ENCODE data around the gene ECHDC3.

The ECHDC3 gene

GRCh38 chr10:11782793-11783557, 40.8 kb downstream of the ECHDC3 start:
- DNase-seq (ENCODE audit: low read depth), result no peak
- TF ChIP-seq CTCF (conservative IDR thresholded peaks at IDR 0.05; ENCODE audit: low read depth, low read length), result peak; percentile 67
- H3K4me3 ChIP-seq (ENCODE audit: low read length), result no peak overlapping the region

GRCh38 chr10:11783558-11783865, 41.3 kb downstream of the ECHDC3 start:
- no peak for DNase-seq (ENCODE audit: low read depth)
- H3K4me3 ChIP-seq (ENCODE audit: low read length), result no peak overlapping the region
- TF ChIP-seq CTCF (conservative IDR thresholded peaks at IDR 0.05; ENCODE audit: low read depth, low read length), result no peak

- no peak for TF ChIP-seq CTCF (conservative IDR thresholded peaks at IDR 0.05; ENCODE audit: low read depth, low read length)
- H3K4me3 ChIP-seq (ENCODE audit: low read length), result no peak overlapping the region
Measured at GRCh38 chr10:11787374-11787773, 45.2 kb downstream of the ECHDC3 start.

GRCh38 chr10:11787846-11788245, 45.7 kb downstream of the ECHDC3 start:
- H3K4me3 ChIP-seq (ENCODE audit: low read length), result no peak overlapping the region
- DNase-seq (ENCODE audit: low read depth), result no peak
- no peak for TF ChIP-seq CTCF (conservative IDR thresholded peaks at IDR 0.05; ENCODE audit: low read depth, low read length)

More at GRCh38 chr10:11787374-11787773, 45.2 kb downstream of the ECHDC3 start:
- no peak for DNase-seq (ENCODE audit: low read depth)

GRCh38 chr10:11789306-11789705, 47.1 kb downstream of the ECHDC3 start:
- no peak for TF ChIP-seq CTCF (conservative IDR thresholded peaks at IDR 0.05; ENCODE audit: low read depth, low read length)
- H3K4me3 ChIP-seq (ENCODE audit: low read length), result no peak overlapping the region
- DNase-seq (ENCODE audit: low read depth), result no peak

GRCh38 chr10:11789956-11790355, 47.8 kb downstream of the ECHDC3 start:
- no peak for TF ChIP-seq CTCF (conservative IDR thresholded peaks at IDR 0.05; ENCODE audit: low read depth, low read length)
- no peak overlapping the region for H3K4me3 ChIP-seq (ENCODE audit: low read length)
- no peak for DNase-seq (ENCODE audit: low read depth)

- peak; percentile 2 for DNase-seq (ENCODE audit: low read depth)
- TF ChIP-seq CTCF (conservative IDR thresholded peaks at IDR 0.05; ENCODE audit: low read depth, low read length), result no peak
- H3K4me3 ChIP-seq (ENCODE audit: low read length), result no peak overlapping the region
Measured at GRCh38 chr10:11793762-11794479, 51.7 kb downstream of the ECHDC3 start.
